ENCODE results near the gene ZSWIM2.
A peak's percentile ranks its signal among the peaks of the same experiment; 100 is the strongest.
"Not testable (repeated sequence)": the region's sequence is repeated elsewhere in the genome, so short reads cannot be mapped to it uniquely, and the experiment has no call there.

Gene ZSWIM2

DNA sequence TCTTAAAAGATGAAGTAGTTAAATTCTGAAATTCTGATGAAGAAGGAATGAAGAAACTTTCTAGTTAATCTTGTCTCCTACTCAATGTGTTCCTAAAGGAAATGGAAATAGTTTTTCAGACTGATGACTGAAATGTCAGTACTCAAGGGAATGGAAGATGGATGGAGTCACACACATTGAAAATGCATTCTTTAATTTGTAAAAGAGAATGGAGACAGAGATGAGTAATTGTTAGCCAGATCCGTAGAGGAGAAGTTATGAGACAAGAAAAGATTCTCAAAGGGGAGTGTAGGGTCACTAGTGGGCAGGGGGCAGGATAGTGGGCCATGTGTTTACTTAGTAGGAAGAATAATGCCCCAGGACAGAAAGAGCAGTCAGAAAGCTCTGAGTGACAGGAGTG, 13.3 kb downstream of the ZSWIM2 start:
- no peak for DNase-seq

DNA sequence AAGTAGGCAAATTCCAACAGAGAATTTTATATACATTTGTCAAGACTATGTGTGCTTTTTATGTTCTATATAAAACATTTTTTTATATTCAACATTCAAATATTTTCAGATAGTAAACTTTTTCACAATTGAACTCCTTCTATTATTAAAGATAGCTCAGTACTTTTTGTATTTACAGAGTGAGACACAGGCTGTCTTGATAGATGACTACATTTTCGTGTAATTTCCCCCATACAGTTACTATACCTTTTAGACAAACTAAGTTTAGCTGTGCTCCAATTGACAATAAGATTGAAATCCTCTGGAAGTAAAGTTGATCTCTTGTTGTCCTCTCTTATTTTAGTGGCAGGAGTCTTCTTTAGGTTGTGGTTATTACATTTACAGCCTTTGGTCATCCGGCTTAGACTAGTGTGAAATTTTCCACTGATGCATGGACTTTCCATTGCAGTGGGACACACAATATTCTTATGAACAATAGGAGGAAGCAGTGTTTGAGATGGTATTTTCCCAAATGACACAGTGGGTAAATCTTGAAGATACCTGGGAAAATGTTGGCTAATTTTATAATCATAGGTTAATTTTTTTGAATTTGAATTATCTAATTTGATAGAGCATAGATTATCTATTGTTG, 21.0 kb downstream of the ZSWIM2 start:
- DNase-seq, result no peak

DNA sequence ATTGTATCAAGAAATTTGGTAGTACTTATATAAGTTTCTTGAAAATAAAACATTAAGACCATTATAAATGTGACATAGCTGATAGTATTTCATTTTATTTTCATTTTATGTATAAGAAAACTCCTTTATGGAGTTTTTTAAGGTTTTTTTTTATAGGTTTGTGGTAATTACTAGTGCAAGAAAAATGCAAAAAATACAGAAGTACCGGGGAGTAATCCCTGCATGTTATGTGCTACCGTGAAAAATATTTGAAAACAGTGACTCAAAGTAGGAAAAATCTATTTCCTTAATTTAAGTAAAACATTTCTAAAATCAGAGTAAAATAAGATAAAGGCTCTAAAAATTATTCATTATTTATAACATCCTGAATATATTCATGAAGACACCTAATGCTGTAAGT, 21.6 kb downstream of the ZSWIM2 start:
- no peak for DNase-seq

DNA sequence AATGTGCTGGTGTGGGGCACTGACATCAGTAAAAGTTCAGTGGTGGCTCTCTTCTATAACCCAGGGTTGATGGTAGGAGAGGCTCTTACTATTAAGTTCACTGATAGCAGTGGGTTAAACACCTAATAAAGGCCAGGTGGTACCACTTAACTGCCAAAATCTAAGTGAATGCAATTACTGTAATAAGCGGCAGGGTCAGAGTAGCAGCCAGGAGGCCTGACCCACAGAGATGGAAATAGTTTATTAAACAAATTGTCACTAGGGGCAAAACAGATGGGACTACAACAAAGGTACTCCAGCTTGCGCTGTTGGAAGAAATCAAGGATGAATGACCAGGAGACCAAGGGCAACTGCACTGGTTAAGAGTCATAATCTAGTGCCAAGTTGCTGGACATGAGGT, 26.6 kb downstream of the ZSWIM2 start:
- no peak for DNase-seq

DNA sequence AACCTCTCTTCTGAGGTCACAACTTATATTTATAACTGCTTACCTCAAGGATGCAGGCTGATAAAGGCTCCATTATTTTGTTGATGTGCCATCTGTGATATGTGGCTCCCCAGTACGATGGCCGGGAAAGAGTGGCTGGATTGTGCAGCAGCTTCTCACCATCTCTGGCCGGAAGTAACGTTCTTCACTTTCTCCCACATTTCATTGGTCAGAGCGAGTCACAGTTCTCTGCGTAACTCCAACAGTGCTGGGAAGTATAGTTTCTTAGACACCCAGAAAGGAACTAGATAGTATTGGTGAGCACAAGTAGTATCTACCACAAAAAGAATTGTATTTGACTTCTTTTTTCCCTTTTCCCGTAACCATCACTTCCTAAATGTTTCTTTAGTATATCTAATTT, 28.7 kb downstream of the ZSWIM2 start:
- no peak for DNase-seq

DNA sequence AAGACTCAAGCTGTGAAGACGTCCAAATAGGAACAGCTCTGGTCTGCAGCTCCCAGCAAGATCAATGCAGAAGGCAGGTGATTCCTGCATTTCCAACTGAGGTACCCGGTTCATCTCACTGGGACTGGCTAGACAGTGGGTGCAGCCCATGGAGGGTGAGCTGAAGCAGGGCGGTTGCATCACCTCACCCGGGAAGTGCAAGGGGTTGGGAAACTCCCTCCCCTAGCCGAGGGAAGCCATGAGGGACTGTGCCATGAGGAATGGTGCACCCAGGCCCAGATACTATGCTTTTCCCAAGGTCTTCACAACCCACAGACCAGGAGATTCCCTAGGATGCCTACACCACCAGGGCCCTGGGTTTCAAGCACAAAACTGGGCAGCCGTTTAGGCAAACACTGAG, 37.2 kb downstream of the ZSWIM2 start:
- not testable (repeated sequence) for DNase-seq

DNA sequence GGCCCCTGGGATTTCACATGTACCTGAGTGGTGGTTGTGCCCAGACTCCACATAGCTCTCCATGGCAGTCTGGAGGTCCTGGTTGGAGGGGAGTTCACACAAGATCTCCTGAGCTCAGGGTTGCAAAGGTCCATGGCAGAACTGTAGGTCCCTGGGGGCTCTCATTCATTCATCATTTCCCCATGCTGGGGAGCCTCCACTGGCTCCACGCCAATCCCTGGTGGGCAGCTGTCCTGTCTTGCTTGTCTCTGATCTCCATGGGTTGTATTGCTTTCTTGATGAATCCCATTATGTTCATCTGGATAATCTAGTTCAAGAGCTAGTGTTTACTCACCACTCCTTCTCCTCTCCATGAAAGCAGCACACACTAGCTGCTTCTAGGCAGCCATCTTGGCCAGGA, 42.4 kb downstream of the ZSWIM2 start:
- DNase-seq, result no peak

DNA sequence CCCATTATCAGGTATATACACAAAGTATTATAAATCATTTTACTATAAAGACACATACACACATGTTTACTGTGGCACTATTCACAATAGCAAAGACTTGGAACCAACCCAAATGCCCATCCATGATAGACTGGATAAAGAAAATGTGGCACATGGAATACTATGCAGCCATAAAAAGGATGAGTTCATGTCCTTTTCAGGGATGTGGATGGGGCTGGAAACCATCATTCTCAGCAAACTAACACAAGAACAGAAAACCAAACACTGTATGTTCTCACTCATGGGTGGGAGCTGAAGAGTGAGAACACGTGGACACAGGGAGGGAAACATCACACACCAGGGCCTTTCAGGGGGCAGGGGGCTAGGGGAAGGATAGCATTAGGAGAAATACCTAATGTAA, 50.4 kb downstream of the ZSWIM2 start:
- DNase-seq, result not testable (repeated sequence)

DNA sequence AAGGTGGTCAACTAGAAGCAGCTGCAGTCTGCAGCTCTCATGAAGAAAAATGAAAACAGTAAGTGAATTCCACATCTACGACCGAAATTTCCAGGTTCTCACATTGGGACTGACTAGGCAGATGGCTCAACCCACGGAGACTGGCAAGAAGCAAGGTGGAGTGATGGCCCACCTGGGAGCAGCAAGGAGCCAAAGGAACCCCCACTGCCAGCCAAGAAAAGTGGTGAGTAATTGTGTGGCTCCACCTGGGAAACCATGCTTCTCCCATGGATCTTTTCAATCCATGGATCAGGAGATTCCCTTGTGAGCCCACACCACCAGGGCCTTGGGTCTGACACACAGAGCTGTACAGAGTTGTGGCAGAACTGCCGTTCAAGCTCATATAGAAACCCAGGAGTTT, 64.0 kb downstream of the ZSWIM2 start:
- no peak for DNase-seq

DNA sequence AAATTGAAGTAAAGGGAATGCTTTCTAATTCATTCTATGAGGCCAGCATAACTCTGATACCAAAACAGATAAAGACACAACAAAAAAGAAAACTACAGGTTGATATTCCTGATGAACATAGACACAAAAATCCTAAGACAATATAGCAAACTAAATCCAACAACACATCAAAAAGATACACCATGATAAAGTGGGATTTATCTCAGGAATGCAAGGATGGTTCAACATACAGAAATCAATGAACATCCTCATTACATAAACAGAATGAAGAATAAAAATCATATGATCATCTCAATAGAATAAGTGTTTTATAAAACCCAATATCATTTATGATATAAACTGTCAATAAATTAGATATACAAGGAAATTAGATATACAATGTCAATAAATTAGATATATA, 65.7 kb downstream of the ZSWIM2 start:
- DNase-seq, result no peak

DNA sequence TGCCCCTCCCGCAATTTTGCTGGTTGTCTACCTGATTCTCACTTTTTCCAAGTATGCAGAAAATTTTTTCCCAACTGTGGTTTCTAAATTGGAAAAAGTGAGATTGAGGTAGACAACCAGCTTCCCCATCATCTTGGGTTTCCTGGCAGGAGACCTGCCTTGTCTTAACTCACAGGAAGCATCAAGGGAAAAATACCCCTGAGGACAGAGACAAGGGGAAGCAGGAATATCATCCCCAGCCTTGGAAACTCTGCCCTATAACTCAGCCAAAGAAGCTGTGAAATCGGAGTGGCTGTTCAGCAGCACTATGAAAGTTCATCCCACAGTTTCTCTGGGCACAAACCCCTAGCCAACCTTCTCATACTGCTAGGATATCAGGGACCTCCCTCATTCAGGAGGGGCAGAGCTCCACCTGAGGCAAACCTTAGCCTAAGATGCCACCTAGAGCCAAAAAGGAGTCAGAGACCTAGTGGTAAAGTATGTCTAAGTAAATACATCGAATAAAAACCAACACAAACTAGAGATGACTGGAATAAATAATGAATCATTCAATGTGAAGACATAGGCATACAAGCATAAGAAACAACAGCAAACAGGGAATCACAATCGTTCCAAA, 68.2 kb downstream of the ZSWIM2 start:
- DNase-seq, result peak in 1 of 2 experiments; percentile 28

Measured in Kasumi-1 (cell line).